ENCODE measurements around the gene RASD2. TPM values are rescaled to one million over a fixed set of nuclear protein-coding genes. Genes with fewer than 3 reads are reported as not detected.
"Not testable (repeated sequence)": the region's sequence is repeated elsewhere in the genome, so short reads cannot be mapped to it uniquely, and the experiment has no call there.

RASD2 gene
- total RNA-seq = 10 to 100 TPM; 12.9 to 24.5 TPM
- long read RNA-seq, partial matches to known transcripts = 4 of 4 reads
- long read RNA-seq, other reads (novel, unspliced or antisense) = 0 of 4 reads

DNA sequence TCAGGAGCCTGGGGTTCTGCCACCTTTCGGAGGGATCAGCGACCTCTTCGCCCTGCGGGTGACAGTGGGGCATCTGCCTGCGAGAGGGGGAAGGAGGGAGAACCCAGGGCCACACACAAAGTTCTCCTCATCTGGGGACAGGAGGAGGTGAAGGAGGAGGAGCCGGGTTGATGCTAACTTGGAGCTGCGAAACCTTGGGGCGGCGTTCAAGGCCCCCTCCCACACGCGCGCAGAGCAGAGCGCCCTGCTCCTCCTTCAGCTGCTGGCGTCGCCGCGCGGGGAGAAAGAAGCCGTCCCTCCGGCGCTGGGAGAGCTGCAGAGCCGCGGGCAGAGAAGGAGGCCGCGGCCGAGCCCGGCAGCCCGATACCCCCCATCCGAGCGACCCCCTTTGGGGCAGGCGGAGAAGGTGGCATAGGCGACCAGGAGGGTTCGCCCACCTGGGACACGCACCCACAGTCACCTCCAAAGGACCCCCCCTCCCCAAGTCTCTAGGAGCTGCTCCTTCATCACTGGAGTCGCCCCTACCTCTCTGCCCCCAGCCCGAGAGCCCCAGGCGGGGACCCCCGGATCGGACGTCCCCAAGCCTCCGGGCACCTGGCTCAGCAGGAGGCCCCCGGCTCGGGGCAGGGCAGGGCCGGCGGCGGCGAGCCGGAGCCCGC lies at the start of gene RASD2:
Gene RASD2, plus strand, starts transcription at position 237 of the 659 bp plus-strand sequence. CDS start 5,979 bp downstream, outside the sequence.
- intact Hi-C loops (cut with DNase I, micrococcal nuclease) = no loop called here
- peak; percentile 48 to 76 for DNase-seq

GRCh38 chr22:35491061-35491907 lies 49.3 kb upstream of the RASD2 start:
- DNase-seq; intact Hi-C loops (cut with DNase I, micrococcal nuclease); ATAC-seq: not testable (repeated sequence)

More for the DNA sequence above, at the start of gene RASD2:
- ATAC-seq = peak; percentile 55

DNA sequence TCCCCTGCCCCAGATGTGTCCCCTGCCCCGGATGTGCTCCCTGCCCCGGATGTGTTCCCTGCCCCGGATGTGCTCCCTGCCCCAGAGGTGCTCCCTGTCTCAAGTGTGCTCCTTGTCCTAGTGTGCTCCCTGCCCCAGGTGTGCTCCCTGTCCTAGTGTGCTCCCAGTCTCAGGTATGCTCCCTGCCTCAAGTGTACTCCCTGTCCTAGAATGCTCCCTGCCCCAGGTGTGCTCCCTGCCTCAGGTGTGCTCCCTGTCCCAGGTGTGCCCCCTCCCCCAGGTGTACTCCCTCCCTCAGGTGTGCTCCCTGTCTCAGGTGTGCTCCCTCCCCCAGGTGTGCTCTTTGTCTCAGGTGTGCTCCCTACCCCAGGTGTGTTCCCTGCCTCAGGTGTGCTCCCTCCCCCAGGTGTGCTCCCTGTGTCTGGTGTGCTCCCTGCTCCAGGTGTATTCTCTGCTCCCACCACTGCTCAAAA lies 48.7 kb upstream of the RASD2 start:
- DNase-seq (no peak), ATAC-seq (no peak)
- intact Hi-C loops (cut with DNase I, micrococcal nuclease) = no loop called here

- no peak for DNase-seq
- ATAC-seq = no peak
- intact Hi-C loops (cut with DNase I, micrococcal nuclease) = no loop called here
Observed at GRCh38 chr22:35493074-35493473, 47.6 kb upstream of the RASD2 start.

GRCh38 chr22:35495711-35496110 lies 44.9 kb upstream of the RASD2 start:
- DNase-seq; intact Hi-C loops (cut with DNase I, micrococcal nuclease); ATAC-seq: not testable (repeated sequence)

DNA sequence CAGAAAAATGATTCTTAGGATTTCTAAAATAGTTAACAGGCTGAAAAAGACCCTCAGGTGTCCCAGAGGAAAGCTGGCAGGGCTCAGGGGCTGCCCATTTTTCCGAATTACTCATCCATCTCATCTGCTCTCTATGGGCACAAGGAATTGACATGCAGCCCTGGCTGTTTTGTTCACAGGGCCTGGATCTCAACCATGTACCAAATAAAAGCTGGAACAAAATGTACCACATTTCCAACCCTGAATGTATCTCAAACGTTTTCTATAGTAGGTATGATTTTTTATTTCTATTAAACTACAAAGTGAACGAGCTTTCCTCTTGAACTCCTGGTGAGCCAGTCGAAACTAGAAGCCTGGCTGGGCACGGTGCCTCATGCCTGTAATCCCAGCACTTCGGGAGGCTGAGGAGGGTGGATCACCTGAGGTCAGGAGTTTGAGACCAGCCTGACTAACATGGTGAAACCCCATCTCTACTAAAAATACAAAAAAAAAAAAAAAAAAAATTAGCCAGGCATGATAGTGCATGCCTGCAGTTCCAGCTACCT lies 43.8 kb upstream of the RASD2 start:
- no peak for ATAC-seq
- intact Hi-C loops (cut with DNase I, micrococcal nuclease) = no loop called here

DNA sequence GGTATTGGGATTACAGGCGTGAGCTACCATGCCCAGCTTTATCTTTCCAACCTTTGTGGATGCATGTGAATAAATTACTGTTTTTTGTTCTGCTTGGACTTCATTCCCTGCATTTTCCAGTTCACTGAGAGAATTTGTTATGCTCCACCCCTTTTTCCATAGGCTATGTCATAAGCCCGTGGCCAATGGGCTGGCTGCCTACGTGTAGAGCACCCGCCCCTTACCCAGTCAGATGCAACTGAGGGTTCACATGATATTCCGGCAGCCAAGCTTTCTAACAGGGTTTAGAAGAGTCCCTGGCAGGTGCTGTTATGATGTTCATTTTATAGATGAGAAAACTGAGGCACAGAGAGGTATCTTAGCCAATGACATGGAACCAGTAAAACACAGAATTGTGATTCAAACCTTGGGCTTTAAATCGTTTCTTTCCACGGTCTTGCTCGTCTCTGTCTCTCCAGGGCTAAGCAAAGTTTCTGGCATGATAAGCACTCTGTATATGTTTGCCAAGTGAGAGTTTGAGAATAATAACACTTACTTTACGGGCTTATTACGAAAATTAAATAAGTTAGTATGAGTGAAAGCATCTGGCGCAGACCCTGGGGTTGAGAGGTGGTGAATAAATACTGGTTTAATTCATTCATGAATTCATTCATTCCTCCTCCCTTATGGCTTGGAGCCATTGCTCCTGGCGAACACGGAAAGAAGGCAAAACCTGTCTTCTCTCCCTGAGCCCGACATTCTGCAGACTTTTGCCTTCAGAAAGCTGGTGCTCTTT lies 42.4 kb upstream of the RASD2 start:
- intact Hi-C loops (cut with DNase I, micrococcal nuclease) = no loop called here
- ATAC-seq (peak; percentile 67), DNase-seq (no peak)

More for the DNA sequence above, 43.8 kb upstream of the RASD2 start:
- DNase-seq = no peak

GRCh38 chr22:35502836-35503235 lies 37.8 kb upstream of the RASD2 start:
- DNase-seq (no peak), ATAC-seq (no peak)
- intact Hi-C loops (cut with DNase I, micrococcal nuclease) = no loop called here

DNA sequence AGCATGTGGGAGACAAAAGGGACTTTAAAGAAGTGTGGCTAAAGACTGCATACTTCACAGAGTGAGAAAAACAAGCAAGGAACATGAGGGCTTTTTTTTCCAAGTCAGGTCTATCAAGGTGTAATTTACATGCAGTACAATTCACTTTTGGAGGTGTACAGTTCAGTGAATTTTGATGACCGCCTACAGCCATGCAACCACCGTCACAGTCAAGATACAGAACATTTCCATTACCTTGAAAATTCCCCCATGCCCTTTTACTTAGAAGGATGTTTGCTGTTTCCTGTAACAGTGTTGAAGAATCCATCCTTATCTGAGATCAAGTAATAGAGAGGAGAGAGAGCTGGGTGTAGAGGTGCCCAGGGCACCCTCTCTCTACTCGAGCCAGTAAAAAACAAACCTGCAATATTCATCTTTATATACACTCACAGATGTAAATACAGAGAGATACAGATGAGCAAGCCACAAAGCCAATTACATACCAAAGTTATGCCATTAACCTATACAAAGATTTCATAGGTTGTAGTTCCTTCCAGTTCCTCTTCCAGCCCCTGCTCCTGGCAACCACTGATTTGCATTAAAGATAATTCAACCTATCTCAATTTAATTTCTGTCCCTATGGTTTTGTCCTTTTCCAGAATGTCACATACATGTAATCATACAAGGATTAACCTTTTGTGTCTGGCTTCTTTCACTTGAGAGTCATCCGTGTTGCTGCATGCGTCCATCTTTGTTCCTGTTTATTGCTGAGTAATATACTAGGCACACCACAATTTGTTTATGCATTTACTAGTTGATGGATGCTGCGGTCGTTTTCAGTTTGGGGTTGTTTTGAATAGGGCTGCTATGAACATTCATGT lies 35.0 kb upstream of the RASD2 start:
- ATAC-seq (peak; percentile 13), DNase-seq (no peak)
- intact Hi-C loops (cut with DNase I, micrococcal nuclease) = no loop called here

GRCh38 chr22:35506259-35506570 lies 34.4 kb upstream of the RASD2 start:
- no peak for DNase-seq
- peak; percentile 73 for ATAC-seq
- intact Hi-C loops (cut with DNase I, micrococcal nuclease) = no loop called here

DNA sequence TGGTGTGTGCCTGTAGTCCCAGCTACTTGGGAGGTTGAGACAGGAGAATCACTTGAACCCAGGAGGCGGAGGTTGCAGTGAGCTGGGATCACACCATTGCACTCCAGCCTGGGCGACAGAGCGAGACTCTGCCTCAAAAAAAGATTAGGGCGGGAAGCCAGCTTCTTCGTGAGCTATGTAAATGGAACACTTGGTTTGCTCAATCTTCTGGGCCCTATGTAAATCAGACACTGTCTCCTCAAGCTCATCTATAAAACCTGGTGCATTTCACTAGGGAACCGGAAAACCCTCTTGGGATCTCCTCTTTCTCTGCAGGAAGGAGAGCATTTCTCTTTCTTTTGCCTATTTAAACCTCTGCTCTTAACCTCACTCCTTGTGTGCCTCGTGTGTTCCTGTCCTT lies 32.8 kb upstream of the RASD2 start:
- intact Hi-C loops (cut with DNase I, micrococcal nuclease); ATAC-seq; DNase-seq: not testable (repeated sequence)

DNA sequence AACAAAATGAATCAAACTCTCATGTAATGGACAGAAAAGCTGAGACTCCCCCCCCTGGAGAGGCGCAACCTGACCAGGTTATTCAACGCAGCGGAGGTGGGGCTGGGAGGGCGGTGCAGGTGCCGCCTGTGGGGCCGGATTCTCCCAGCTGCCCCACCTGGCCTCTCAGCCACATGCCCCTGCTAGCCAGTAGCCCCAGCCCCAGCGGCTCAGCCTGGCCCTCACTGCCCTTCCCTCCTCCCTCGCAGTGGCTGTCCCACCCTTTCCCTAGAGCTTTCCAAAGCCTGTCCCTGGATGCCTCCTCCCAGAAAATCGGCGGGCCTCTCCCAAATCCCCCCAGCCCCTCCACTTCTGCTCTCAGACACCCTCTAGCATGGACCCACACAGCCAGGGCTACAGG lies 31.2 kb upstream of the RASD2 start:
- no peak for DNase-seq
- no peak for ATAC-seq
- intact Hi-C loops (cut with DNase I, micrococcal nuclease) = no loop called here

DNA sequence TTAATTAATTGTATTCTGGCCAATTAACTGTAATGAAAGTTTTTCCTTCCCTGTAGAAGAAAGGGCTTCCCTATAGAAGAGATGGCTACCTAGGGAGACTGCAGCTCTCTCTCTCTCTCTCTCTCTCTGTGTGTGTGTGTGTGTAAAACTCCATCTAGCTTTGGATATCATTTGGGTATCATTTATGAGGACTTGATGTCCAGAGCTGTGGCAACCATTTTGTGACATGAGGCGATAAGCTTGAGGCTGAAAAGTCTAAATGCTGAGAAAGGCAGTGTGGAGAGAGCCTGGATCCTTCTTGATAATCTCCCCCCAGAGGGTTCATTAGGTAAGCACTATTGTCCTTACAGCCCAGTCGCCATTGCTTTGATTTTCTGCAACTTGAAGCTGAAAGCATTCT lies 30.7 kb upstream of the RASD2 start:
- no peak for ATAC-seq
- intact Hi-C loops (cut with DNase I, micrococcal nuclease) = no loop called here

DNA sequence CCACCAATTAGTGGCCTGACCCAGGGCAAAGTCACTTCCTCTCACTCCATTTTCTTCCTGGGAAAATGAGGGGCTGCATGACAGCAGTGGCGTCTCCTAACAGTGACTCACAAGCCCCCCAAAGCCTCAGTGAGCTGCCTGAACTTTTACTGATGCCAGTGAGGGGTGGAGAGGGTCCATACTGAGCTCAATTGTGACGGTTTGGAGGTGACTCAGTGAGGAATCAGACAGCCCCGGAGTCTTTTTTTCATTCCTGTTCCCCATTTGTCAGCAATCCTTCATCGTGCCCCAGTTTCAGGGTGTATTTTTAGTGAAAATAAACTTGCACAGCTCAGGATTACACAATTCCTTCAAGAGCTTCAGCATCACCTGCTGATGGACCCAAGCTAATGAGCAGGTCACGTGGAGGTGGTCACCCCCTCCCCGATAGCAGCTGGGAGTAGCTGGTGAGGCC lies 30.1 kb upstream of the RASD2 start:
- DNase-seq (no peak), ATAC-seq (no peak)
- intact Hi-C loops (cut with DNase I, micrococcal nuclease) = no loop called here

More for the DNA sequence above, 30.7 kb upstream of the RASD2 start:
- DNase-seq = no peak

- intact Hi-C loops (cut with DNase I, micrococcal nuclease) = no loop called here
- DNase-seq = no peak
- no peak for ATAC-seq
Observed at GRCh38 chr22:35510951-35511350, 29.7 kb upstream of the RASD2 start.

DNA sequence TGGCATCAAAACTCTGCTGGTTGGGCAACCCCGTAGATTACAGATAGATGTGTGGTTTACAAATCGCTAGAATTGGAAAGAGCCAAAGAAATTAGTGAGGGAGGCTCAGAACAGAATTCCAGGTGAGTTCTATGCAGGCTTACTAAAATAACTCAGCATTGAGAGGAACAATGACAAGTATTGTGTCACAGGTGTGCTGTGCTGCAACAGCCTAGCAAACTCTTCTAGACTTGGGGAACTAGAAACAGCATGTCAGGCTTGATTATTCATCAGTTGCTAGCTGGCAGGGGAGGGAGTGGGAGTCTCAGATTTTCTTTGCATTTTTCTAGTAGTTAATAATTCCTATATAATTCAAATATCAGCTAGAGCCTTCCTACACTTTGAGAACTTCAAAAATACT lies 26.3 kb upstream of the RASD2 start:
- DNase-seq (no peak), ATAC-seq (no peak)
- intact Hi-C loops (cut with DNase I, micrococcal nuclease) = no loop called here

DNA sequence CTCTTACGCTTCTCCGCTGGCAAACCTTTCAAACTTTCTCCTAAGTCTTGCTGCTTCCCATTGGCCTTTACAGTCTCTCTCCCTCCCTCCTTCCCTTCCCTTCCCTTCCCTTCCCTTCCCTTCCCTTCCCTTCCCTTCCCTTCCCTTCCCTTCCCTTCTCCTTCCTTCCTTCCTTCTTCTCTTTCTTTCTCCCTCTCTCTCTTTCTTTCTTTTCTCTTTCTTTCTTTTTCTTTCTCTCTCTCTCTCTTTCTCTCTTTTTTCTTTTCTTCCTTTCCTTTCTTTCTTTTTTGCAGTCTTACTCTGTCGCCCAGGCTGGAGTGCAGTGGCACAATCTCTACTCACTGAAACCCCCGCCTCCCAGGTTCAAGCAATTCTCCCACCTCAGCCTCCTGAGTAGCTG lies 24.7 kb upstream of the RASD2 start:
- ATAC-seq; DNase-seq; intact Hi-C loops (cut with DNase I, micrococcal nuclease): not testable (repeated sequence)

GRCh38 chr22:35516723-35517122 lies 23.9 kb upstream of the RASD2 start:
- ATAC-seq = no peak
- intact Hi-C loops (cut with DNase I, micrococcal nuclease) = no loop called here
- DNase-seq = no peak
